GM18868 (cell line): ENCODE data around the gene TTC7B.

ENCODE experiments used
- ATAC-seq: cut with Tn5 transposase; IDR thresholded peaks from one replicate; pipeline ENCODE4 v1.9.1; 2021; ENCODE audit warnings: mild to moderate bottlenecking, moderate library complexity; ENCODE audit not compliant: unreplicated experiment

Gene TTC7B

DNA sequence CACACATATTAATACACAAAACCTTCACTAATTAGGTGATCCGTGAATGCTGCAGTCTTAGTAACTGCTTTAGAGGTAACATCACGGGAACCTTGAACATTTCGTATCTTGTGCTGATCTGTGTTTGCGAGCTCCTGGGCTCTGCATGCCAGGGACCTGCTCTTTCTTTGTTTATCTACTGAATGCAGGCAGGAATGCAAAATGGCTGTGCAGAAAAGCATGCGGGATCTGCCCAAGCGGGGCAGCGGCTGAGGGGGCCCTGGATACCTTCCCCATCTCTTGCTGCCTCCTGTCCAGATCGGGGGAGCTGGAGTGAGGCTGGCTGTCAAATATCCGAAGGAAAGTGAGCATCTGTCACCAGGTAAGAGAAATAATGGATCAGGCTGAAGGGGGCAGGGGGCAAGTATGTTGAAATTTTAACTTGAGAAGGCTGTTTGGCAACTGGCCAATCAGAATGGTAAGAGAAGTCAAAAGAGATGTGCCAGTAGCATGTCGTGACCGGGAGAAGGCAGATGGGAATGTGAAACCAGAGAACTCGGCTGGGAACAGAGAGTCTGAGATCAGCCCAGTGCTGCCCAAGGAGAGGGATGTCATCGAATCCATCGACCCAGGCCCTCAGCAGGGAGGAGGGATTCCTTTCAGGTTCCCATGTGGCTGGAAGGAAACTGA, 191.4 kb downstream of the TTC7B start:
- ATAC-seq, result no peak

DNA sequence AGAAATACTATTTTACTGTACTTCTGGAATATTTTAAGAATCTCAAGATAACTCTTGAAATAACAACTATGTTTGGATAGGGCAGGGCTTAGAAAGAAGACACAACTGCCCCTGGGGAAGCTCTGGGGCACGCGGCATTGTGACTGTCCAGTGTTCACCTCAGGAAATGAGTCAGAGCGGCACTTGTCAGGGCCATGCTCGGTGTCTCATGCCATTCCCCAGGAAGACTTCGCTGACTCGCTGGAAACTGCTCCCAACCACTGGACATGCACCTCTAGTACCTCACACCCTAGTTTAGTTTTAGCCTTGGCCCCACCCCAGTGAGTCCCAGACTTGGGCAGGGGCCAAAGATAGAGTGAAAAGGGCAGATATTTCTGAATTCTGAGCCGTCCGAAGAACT, 192.0 kb downstream of the TTC7B start:
- no peak for ATAC-seq

DNA sequence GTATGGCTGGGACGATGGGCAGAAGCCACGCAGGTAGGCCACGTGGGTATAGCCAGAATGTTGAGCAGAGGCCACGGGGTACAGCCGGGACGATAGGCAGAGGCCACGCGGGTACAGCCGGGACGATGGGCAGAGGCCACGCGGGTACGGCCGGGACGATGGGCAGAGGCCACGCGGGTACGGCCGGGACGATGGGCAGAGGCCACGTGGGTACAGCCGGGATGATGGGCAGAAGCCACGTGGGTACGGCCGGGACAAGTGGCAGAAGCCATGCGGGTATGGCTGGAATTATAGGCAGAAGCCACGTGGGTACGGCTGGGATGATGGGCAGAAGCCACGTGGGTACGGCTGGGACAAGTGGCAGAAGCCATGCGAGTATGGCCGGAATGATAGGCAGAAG, 195.0 kb downstream of the TTC7B start:
- ATAC-seq, result no peak

DNA sequence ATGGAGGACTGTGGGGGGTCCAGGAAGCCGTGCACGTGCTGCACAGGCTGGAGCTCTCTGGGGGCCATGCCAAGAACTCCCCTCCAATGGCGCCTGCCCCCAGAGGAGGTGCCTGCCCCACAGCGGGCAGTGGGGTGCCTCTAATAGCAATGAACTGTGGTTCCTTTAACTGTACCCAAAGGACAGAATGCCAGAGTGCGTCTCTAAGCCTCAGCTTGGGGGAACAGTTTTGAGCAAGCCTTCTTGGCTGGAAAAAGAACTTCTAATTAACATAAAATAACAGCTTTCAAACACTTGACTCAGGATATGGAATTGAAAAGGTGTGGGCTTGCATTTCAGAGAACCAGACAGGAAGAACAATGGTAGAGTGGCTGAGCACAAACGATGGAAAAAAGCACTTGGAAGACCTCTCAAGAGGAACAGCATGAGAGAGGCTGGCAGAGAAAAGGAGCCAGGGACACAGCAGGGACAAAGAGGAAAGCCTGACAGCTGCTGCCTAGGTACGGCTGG, 195.6 kb downstream of the TTC7B start:
- ATAC-seq, result no peak

DNA sequence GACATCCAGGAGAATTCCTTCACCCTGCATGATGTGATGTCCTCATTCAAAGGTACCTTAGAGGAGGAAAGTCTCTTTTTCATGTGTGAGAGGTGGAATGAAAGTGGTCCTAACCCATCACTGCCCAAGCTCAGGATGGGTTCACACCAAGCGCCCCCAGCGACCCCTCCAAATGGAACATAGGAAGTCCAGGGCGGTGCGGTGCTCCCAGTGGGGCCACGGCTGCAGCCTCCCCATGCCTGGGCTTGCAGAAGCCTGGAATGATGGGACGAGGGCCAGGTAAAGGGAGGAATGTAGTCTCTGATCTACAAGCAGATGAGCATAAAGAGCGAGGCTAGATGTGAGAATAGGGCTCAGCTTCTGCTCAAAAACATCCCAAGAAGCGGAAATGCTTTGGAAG, 196.3 kb downstream of the TTC7B start:
- no peak for ATAC-seq

DNA sequence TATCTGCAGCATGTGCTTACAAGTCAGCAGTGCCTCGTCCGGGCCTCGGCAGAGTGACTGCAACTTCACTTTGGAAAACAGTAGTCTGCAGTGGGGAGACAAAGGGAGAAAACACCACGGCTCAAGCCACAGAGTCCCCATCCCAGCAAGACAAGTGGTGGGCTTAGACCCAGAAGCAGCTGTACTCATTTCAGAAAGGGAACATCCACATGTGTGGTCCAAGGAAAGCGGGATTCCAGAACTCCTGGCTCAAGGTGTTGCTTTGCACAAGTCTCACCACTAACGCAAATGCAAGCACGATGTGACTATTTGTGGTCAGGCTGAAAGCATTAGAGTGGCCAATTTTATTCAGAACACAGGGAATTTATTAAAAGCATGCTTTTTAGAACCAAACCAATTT, 198.3 kb downstream of the TTC7B start:
- no peak for ATAC-seq

DNA sequence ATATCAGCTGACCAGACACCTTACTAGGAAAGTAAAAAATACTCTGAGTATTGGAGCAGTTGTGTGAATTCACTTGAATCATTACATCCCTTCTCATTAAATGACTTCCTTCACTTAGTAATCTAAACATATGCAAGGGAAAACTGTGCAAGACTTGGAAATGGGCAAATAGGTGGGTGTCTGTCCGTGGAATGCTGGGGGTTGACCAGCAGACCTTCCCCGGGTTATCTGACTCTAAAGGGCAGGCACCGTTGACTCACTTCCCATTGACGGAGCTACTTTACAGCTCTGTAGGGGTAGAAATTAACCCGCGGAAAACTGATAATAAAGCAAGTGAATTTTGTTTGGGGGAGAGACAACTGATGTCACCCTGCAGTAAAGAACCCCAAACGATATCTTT, 199.3 kb downstream of the TTC7B start:
- ATAC-seq, result no peak

DNA sequence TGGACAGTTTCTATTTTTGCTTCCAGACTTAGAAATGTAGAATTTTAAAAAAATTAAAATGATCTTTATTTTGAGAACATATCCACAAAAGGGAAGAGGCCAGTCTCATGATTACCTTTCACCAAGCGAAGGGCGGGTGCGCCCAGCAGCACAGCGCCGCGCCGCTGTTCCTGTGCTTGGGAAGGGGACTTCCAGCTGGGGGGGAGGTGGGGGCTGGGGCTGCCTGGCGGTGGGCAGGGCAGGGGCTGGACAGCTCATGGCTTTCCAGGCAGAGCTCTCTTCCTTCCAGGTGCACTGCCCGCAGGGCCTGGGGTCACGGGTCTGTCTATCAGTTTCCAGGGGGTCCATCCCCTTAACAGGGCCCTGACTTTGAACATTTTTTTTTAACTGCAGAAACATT, 199.9 kb downstream of the TTC7B start:
- ATAC-seq, result no peak

DNA sequence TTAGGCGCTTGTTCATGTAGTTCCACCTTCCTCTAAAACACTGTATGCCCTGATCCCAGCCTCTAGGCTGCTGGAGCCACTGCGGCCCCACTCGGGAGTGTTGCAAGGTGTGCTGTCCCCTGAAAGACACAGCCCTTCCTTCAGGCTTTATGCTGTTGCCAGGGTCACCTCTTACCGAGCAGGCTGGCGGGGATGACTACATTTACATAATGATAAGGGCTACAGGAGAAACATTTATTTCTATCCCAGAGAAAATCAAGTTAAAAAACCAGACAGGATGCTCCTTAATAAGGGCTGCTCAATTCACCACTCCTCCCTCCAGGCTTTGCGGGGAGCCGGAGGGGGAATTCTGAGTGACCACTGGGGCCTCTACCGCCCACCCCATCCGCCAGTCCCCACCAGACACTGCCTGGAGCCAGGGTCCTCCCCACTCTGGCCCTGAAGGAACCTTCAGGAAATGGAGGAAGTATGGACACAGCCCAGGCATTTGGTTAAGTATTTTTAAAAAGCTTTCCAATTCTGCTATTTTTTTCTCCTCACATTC, 200.6 kb downstream of the TTC7B start:
- ATAC-seq, result no peak

DNA sequence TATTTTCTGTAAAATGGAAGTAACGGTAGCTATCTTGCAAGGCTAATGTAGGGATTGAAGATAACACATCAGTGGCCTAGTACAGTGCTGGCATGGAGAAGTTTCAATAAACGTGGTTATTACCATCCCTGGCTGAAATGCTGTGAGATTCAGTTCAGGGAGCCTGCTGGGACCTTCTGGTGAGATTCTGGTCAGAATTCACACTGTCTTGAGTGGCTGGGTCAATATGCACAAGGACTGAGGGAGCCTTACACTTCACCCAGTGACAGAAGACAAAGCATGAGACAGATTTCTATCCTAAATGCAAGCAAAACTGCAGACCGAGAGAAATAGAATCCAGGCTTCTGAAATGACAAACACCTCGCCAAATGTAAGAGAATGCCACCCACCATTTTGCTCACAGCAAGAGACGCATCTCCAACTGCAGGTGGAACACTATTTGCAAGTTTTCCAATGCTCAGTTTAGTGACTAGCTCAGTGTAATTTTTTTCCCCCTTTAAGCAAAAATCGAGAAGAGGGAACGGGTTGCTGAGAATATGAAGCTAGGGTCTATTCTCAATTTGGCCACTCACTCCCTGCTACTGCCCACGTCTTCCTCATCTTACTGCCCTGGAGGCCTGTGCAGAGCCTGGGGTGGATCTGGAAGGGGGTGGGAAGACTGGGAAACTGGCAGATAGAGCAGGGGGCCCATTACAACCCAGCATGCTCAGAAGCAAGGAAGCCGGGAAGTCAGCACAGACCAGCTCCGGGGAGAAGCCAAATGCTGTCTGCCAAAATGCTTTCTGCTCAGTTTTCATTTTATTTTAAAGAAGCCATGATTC, 201.3 kb downstream of the TTC7B start:
- ATAC-seq, result no peak

DNA sequence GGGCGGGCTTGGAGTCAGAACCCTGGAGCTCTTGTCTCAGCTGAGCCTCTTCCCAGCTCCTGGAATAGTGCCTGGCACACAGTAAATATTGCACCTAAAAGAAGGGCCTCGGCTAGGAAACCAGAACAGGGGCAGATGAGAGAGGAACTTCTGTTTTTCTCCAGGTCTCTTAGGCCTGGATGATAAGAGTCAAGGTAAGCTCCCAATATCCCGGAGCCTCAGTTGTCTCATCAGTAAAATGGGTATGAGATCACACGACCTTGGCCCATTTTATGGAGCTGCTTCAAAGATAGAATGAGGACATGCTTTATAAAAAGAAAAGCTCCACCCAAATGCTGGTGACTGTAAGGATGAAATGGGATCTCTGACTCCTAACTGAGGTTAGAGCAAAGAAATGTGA, 202.2 kb downstream of the TTC7B start:
- ATAC-seq, result no peak

DNA sequence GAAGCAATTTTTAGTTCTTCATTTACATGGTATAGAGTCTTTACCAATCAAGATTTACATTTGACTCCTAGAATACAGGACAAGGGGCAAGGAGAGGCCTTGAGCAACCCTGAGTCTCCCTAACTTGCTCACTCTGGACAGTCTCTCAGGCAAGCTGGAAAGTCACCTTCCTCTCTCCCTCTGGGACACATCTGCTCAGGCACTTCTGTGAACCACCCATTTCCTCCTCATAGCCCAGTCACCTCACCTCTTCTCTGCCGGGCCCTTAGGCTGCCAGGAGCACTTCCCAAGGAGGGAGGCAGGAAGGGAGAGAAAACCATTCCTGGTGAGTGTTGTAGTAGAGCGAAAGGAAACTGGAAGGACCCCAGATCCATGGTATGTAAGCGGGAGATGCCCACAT, 202.8 kb downstream of the TTC7B start:
- ATAC-seq, result no peak

DNA sequence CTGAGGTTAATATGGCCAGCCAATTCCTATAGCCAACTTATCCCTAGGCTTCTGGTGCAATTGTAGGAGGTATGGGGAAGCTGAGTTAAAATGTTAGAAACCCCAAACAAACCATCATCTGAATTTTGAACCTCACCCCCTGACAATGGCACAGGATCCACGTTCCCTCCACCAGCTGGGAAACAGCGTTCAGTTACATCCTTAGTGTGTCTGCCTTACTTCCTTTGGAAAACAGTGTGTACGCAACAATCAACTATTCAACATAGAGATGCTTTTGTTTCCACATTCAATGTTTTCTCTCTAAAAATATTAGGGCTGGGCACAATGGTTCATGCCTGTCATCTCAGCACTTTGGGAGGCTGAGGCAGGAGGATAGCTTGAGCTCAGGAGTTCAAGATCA, 203.4 kb downstream of the TTC7B start:
- ATAC-seq, result no peak

DNA sequence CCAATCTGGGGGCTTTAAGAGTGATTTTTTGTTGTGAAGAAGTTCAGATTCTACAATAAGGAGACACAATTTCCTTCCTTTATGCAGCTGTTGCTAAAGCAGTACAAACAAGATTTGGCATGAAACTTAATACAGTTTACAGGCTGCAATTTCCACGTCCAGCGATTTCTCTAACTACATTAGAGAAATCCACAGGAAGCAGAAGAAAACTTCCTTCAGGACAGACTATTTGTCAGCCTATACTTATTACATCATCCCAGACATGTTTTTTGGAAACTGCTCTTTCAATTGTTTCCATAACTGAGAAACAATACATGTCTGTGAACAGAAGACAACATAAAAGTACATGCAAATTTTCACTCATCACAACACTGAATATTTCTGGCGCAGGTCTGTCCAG, 204.3 kb downstream of the TTC7B start:
- no peak for ATAC-seq

DNA sequence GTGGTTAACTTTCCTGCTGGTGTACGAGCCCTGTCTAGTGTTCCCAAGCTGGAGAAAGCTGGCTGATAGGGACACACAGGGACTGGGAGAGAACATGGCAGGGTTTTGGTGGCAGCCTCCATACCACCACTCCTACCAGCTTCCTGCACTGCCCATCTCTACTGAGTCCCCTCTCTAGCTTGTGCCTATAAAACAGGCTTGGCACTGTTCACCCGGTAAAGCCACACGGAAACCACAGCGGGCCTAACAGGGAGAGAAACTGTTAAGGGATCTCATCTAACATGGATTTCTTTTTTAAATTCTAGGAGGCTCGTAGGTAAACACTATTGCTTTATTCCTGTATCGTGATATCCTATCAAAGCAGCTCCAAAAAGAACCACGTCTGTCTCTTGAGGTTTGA, 204.7 kb downstream of the TTC7B start:
- no peak for ATAC-seq

DNA sequence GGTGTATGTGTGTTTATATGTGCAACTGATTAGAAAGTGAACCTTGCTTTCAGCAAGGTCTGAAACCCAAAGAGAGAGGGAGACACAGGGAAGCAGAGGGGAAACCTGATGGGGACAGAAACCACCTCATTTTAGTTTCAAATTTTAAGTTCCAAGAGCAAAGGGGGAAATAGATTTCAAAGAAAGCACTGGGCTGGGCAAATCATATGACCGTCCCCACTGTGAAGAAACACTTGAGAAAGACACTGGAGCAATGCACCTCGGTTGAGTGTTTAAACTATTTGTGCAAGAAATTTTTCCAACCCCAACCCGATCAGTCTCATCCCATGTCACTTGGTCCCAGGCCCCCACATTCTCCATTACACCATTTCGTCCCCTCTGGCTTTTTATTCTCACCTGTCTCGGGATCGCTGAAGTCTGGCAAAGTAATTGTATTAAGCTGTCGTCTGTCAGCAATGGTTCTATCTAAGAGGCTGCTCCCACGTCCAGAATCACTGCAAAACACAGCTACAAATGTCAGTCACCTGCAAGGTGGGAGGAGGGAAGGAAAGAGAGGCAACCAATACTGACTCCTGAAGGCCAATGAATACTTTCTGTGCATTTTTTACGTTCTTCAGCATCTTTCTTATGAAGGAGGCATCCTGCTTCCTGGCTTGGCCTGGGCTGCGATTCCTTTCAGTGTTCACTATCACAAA, 205.7 kb downstream of the TTC7B start:
- no peak for ATAC-seq

DNA sequence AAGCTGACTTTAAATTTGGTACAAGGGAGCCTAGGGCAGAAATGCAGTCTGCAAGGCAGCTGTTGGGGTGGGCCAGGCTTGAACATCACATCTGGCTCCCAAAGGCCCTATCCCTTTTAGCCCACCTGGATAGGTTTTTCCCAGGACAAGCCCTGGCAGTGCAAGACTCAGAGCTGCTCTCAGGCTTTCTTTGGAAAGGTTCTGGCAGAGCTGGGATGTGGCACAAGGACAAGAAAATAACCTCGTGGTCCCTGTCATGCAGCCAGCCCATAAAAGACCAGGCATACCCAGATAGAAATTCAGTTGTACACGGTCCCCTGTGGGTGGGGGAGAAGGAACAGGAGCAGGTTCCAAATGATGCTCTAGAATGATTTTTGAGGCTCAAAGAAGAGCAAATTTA, 206.9 kb downstream of the TTC7B start:
- ATAC-seq, result no peak

DNA sequence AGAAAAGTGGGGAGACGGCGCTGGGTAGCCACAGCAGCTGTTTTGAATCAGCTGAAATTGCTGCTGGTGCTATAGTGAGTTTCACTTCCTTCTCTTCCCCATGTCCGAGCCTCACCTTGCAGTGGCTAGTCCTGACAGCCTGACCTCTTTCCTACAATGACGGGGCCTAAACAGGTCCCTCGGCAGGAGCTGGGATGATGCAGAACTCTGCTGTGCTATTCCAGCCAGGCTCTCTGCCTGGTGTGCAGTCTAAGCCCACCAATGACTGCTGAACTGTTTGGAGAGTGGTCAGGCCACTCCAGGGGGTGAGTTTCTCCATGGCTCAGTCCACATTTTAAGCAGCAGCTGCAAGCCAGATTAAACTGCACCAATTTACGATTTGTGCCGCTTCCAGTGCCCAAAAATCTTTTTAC, 207.3 kb downstream of the TTC7B start:
- ATAC-seq, result no peak

DNA sequence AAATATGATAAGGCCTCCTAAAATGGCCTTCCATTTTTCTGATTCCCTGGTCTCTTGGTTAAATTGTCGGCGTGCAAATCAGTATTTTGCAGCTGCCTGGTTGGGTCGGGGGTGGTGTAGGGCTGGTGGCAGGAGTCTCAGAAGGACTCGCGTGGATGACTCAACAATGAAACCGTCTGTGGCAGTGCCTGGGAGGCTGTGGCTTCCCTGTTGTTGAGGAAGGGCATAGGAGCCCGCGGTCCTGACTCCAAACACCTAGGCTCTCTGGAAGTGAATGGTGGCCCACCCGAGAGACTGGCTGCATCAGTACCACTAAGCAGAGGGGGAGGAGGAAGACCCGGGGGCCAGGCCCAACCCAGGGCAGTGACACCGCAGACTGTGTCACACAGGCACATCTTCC, 207.9 kb downstream of the TTC7B start:
- no peak for ATAC-seq

DNA sequence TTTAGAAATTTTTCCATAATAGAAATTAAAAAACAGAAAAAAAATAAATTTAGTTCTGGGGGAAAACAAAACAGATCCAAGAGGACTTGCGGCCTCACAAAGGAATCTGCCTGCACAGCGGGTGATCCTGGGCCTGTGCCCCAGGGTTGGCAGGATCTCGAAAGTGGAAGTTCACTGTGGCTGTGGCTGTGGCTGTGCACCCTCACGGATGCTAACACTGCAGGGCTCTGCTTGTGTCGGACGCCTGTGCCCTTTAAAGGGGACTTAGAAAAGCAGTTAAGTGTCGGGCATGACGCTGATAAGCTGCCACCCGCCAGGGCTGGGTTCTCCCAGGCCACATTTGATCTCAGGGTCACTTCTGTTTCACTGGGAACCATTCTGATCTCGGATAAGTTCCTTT, 209.1 kb downstream of the TTC7B start:
- ATAC-seq, result no peak

DNA sequence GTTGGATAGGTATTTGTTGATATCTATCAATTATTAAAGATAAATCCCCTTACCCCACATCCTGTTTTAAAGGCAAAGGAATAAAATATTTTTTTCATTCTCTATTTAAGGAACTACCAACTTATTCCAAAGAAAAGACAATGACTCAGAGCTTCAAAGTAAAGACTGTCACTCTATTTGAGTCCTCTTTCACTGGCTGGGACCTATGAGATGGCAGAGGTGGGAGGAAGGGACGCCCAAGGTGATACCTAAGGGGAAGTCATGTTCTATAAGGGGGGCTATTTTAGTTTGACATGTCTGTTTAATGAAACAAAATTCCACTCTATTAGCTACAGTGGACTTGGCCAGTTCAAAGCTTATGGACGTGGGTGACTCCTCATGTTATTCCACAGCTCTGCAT, 209.8 kb downstream of the TTC7B start:
- ATAC-seq, result no peak

DNA sequence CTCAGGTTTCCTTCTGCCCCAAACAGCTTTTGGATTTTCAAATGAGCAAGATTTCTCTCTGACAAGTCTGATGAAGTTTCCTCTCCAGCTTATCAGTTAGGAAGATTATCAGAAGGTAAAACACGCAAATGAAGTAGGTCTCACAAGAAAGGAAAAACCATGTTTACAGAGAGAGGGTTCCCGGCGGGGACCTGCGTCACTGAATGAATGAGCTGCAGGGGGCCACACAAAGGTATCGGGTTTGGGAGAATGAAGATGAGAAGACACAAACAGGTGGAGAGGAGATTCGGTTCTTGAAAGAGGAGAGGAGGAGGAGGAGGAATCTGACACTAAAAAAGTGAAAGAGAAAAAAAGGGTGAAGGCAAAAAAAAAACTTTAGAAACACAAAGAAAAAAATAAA, 210.8 kb downstream of the TTC7B start:
- ATAC-seq, result no peak
